DOHH2 (cell line): ENCODE data around the gene MUC13.

Source experiments
- H3F3A ChIP-seq: fragments of 200-600 bp; sonication (generic), shearing (Covaris generic); 2 replicates; pipeline ENCODE4 v1.6.0; 2016; ENCODE audit warnings: antibody characterized with exemption, mild to moderate bottlenecking; ENCODE audit not compliant: control insufficient read depth, insufficient read depth
- H3K27ac ChIP-seq: fragments of 200-600 bp; sonication (generic); 2 replicates; pipeline ENCODE4 v1.5.1; 2014; ENCODE audit warnings: low read depth, mild to moderate bottlenecking, low read length, moderate library complexity
- H3K27me3 ChIP-seq: fragments of 200-600 bp; sonication (generic); 2 replicates; pipeline ENCODE4 v1.6.1; 2014; ENCODE audit warnings: mild to moderate bottlenecking, low read length, mixed read lengths; ENCODE audit not compliant: control insufficient read depth
- H3K36me3 ChIP-seq: fragments of 200-600 bp; sonication (generic); 2 replicates; pipeline ENCODE4 v1.6.1; 2014; ENCODE audit warnings: mild to moderate bottlenecking, low read length, moderate library complexity, mixed read lengths; ENCODE audit not compliant: control insufficient read depth
- H3K4me1 ChIP-seq: fragments of 200-600 bp; sonication (generic); 2 replicates; pipeline ENCODE4 v1.6.1; 2014; ENCODE audit warnings: mild to moderate bottlenecking, low read length, mixed read lengths; ENCODE audit not compliant: control insufficient read depth
- H3K4me2 ChIP-seq: fragments of 200-600 bp; sonication (generic); 2 replicates; pipeline ENCODE4 v1.6.0; 2014; ENCODE audit warnings: mild to moderate bottlenecking, low read length, moderate library complexity
- H3K4me3 ChIP-seq: fragments of 200-600 bp; sonication (generic); 2 replicates; pipeline ENCODE4 v1.5.1; 2014; ENCODE audit warnings: mild to moderate bottlenecking, low read length, mixed read lengths
- H3K79me2 ChIP-seq: fragments of 200-600 bp; sonication (generic); 2 replicates; pipeline ENCODE4 v1.6.1; 2014; ENCODE audit warnings: mild to moderate bottlenecking, low read length, mixed read lengths; ENCODE audit not compliant: control insufficient read depth
- H3K9me2 ChIP-seq: fragments of 200-600 bp; sonication (generic); replicated peaks from 2 replicates; pipeline ENCODE4 v1.6.1; 2014; ENCODE audit warnings: mild to moderate bottlenecking, low read length, mixed read lengths; ENCODE audit not compliant: control insufficient read depth
- H3K9me3 ChIP-seq: fragments of 200-600 bp; sonication (generic); 2 replicates; pipeline ENCODE4 v1.6.1; 2014; ENCODE audit warnings: antibody characterized with exemption, low read length, mixed read lengths; ENCODE audit not compliant: control insufficient read depth, insufficient read depth
- H4K20me1 ChIP-seq: fragments of 200-600 bp; sonication (generic); 2 replicates; pipeline ENCODE4 v1.6.0; 2014; ENCODE audit warnings: low read depth, mild to moderate bottlenecking, antibody characterized with exemption, low read length, moderate library complexity; ENCODE audit not compliant: control insufficient read depth, insufficient read depth
- CTCF ChIP-seq: fragments of 200-600 bp; sonication (generic); IDR thresholded peaks from one replicate; pipeline ENCODE4 v1.5.1; 2014; ENCODE audit warnings: antibody characterized with exemption, mild to moderate bottlenecking, low read depth, low read length; ENCODE audit not compliant: poor library complexity, severe bottlenecking
- EZH2phosphoT487 ChIP-seq: fragments of 200-600 bp; sonication (generic); IDR thresholded peaks from 2 replicates; pipeline ENCODE4 v1.6.1; 2017; ENCODE audit warnings: borderline replicate concordance, mild to moderate bottlenecking, antibody characterized with exemption, low read length, moderate library complexity, mixed read lengths

MUC13 gene

DNA sequence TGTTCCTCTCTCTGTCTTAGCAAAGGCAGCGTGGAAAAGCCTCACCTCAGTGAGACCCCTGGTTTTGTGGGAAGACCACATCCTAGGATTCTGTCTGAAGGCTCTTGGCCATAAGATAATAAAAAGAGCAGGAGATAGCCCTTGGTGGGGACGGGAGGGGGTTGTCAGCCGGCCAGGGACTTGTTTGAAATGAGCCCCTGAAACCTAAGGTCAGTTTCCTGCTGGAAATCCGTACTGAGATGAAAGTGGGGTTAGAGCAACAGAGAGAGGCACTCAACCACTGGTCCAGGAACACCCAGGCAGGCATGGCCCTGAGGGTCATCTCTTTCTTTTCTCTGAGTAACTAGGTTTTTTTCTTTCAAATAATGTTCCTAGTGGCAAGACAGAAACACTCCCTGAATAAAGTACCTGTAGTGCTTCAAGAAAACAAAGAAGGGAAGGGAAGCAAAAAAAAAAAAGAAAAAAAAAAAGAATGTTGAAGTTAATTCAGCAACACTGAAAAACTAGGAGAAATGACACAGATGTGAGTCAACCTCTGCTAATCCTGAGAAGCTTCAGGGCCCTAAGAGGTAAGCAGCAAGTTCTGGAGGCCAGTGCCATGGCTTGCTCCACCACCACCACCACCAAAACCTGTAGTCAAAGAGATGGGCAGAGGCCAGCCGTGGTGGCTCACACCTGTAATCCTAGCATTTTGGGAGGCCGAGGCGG lies 50.6 kb downstream of the MUC13 start:
- H3K9me2 ChIP-seq = no peaks in the 10 kb centered on the region
- H3K36me3 ChIP-seq = no peaks in the 10 kb centered on the region
- H3F3A ChIP-seq = no peaks in the 10 kb centered on the region
- peaks cover 16% of the 10 kb centered on the region for H3K27me3 ChIP-seq
- no peak overlapping the region for H3K27ac ChIP-seq
- no peaks in the 10 kb centered on the region for H3K79me2 ChIP-seq
- no peaks in the 10 kb centered on the region for H3K9me3 ChIP-seq
- no peak overlapping the region for H3K4me3 ChIP-seq
- no peaks in the 10 kb centered on the region for H3K4me1 ChIP-seq
- TF ChIP-seq EZH2phosphoT487 (no peak), CTCF (no peak)
- no peaks in the 10 kb centered on the region for H4K20me1 ChIP-seq
- H3K4me2 ChIP-seq = no peak overlapping the region

- no peak overlapping the region for H3K27ac ChIP-seq
Observed at GRCh38 chr3:124882816-124883747, 51.5 kb downstream of the MUC13 start.

GRCh38 chr3:124881976-124882697 lies 52.4 kb downstream of the MUC13 start:
- Histone ChIP-seq H3K4me1 (no peaks in the 10 kb centered on the region), H3K36me3 (no peaks in the 10 kb centered on the region), H3K9me3 (no peaks in the 10 kb centered on the region), H3K79me2 (no peaks in the 10 kb centered on the region), H3K27ac (no peak overlapping the region), H3K4me3 (no peak overlapping the region), H3F3A (no peaks in the 10 kb centered on the region), H4K20me1 (no peaks in the 10 kb centered on the region), H3K9me2 (no peaks in the 10 kb centered on the region), H3K27me3 (peaks cover 10% of the 10 kb centered on the region), H3K4me2 (no peak overlapping the region)
- TF ChIP-seq EZH2phosphoT487 = no peak
- no peak for TF ChIP-seq CTCF

More at GRCh38 chr3:124882816-124883747, 51.5 kb downstream of the MUC13 start:
- Histone ChIP-seq H3K36me3 (no peaks in the 10 kb centered on the region), H3F3A (no peaks in the 10 kb centered on the region), H4K20me1 (no peaks in the 10 kb centered on the region), H3K27me3 (peaks cover 15% of the 10 kb centered on the region), H3K9me2 (no peaks in the 10 kb centered on the region), H3K9me3 (no peaks in the 10 kb centered on the region), H3K4me1 (no peaks in the 10 kb centered on the region), H3K79me2 (no peaks in the 10 kb centered on the region), H3K4me3 (no peak overlapping the region), H3K4me2 (no peak overlapping the region)
- TF ChIP-seq EZH2phosphoT487 (no peak), CTCF (no peak)
